Subcutaneous abdominal adipose tissue (tissue), 5 donors: ENCODE results near the gene TGFBRAP1.

ENCODE experiments used
- H3K27ac ChIP-seq: one replicate; pipeline ENCODE4 v1.7.0; 2013; ENCODE audit warnings: low read depth, mild to moderate bottlenecking, inconsistent platforms, low read length, moderate library complexity
- H3K27me3 ChIP-seq, 5 donors: one replicate each; pipeline ENCODE4 v1.7.0; 2013; ENCODE audit warnings: low read length in 5 of 5, inconsistent platforms in 1 of 5; ENCODE audit not compliant: control insufficient read depth in 5 of 5, insufficient read depth in 4 of 5
- H3K36me3 ChIP-seq, 5 donors: one replicate each; pipeline ENCODE4 v1.7.0; 2013; ENCODE audit warnings: low read length in 5 of 5; ENCODE audit not compliant: control insufficient read depth in 5 of 5, insufficient read depth in 5 of 5
- H3K4me1 ChIP-seq, 5 donors: one replicate each; pipeline ENCODE4 v1.7.0; 2013; ENCODE audit warnings: low read length in 5 of 5, mild to moderate bottlenecking in 3 of 5, moderate library complexity in 1 of 5; ENCODE audit not compliant: control insufficient read depth in 5 of 5, insufficient read depth in 5 of 5
- H3K4me3 ChIP-seq, 5 donors: one replicate each; pipeline ENCODE4 v1.7.0; 2013; ENCODE audit warnings: low read length in 5 of 5, low read depth in 1 of 5
- H3K9ac ChIP-seq, 5 donors: one replicate each; pipeline ENCODE4 v1.7.0; 2013; ENCODE audit warnings: low read length in 5 of 5, mild to moderate bottlenecking in 4 of 5, moderate library complexity in 3 of 5
- H3K9me3 ChIP-seq, 5 donors: one replicate each; pipeline ENCODE4 v1.7.0; 2013; ENCODE audit warnings: low read length in 5 of 5; ENCODE audit not compliant: control insufficient read depth in 5 of 5
- donor health status: healthy.
- donor health status: healthy.
- donor health status: healthy.
- donor health status: healthy.
- donor health status: healthy.

Gene TGFBRAP1

DNA sequence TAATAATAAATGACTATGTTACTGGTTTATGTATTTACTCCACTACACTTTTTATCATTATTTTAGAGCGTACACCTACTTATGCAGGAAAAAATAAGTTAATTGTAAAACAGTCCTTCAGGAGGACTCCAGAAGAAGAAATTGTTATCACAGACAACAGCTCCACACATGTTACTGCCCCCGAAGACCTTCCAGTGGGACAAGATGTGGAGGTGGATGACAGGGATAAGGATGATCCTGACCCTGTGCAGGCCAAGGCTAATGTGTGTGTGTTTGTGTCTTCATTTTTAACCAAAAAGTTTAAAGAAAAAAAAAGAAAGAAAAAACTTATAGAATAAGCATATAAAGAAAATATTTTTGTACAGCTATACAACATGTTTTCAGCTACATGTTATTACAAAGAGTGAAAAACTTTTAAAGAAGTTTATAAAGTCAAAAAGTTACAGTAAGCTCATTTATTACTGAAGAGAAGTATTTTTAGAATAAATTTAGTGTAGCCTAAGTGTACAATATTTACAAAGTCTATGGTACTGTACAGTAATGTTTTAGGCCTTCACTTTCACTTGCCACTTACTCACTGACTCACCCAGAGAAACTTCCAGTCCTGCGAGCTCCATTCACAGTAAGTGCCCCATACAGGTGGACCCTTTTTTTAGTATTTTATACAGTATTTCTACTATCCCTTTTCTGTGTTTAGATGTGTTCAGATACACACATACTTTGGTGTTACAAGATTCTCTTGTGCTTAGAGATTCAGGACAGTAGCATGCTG lies 7.5 kb downstream of the TGFBRAP1 start:
- Histone ChIP-seq H3K27ac (no peak overlapping the region), H3K4me1 (peaks cover 0 to 31% (median 9%) of the 10 kb centered on the region in 5 donors), H3K27me3 (no peaks in the 10 kb centered on the region), H3K9ac (no peak overlapping the region), H3K4me3 (no peak overlapping the region), H3K36me3 (peaks cover 0 to 7% (median 2%) of the 10 kb centered on the region in 5 donors), H3K9me3 (no peaks in the 10 kb centered on the region)

GRCh38 chr2:105320651-105321215 lies 8.8 kb downstream of the TGFBRAP1 start:
- Histone ChIP-seq H3K9me3 (no peaks in the 10 kb centered on the region), H3K27ac (no peak overlapping the region), H3K27me3 (no peaks in the 10 kb centered on the region), H3K9ac (no peak overlapping the region), H3K4me1 (peaks cover 0 to 29% (median 9%) of the 10 kb centered on the region in 5 donors), H3K4me3 (no peak overlapping the region), H3K36me3 (peaks cover 0 to 7% (median 2%) of the 10 kb centered on the region in 5 donors)

DNA sequence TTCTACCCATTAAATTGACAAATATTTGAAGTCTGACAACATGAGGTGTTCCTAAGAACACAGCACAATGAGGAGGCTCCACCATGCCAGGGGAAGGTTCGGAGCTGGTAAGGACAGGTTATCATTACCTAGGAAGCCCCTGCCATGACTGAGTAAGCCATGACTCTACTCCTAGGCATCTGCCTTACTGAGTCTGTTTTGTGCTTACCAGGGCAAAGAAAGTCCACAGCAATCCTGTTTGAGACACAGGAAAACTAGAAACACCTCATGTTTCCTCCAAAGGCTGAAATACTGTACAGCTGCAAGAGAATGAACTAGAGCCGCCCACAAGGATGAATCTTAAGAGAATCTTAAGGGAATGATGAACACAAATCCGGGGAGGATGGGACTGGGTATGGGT lies 11.6 kb downstream of the TGFBRAP1 start:
- no peak overlapping the region for H3K27ac ChIP-seq
- peaks cover 0 to 3% (median 2%) of the 10 kb centered on the region in 5 donors for H3K36me3 ChIP-seq
- H3K27me3 ChIP-seq, result no peaks in the 10 kb centered on the region
- no peaks in the 10 kb centered on the region for H3K9me3 ChIP-seq
- H3K4me3 ChIP-seq, result no peak overlapping the region
- H3K9ac ChIP-seq, result no peak overlapping the region
- H3K4me1 ChIP-seq, result peaks cover 0 to 2% (median 0%) of the 10 kb centered on the region in 5 donors

DNA sequence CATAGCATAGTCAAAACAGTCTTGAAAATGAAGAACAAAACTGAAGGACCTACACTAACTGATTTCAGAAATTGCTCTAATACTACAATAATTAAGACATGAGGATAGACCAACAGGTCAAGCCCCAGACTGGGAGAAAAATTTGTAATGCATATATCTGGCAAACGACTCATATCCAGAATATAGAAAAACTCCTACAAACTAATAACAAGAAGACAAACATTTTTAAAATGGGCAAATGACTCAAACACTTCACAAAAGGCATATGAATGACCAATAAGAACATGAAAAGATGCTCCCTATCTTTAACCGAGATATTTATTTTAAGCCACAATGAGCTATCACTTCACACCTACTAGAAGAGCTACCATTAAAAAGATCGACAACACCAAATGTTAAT lies 14.2 kb downstream of the TGFBRAP1 start:
- no peaks in the 10 kb centered on the region for H3K4me1 ChIP-seq
- H3K9ac ChIP-seq, result no peak overlapping the region

GRCh38 chr2:105313877-105314276 lies 15.7 kb downstream of the TGFBRAP1 start:
- peaks cover 0 to 1% (median 0%) of the 10 kb centered on the region in 5 donors for H3K36me3 ChIP-seq
- peaks cover 0 to 7% (median 3%) of the 10 kb centered on the region in 5 donors for H3K4me1 ChIP-seq
- no peak overlapping the region for H3K27ac ChIP-seq
- no peak overlapping the region for H3K4me3 ChIP-seq
- H3K9me3 ChIP-seq, result no peaks in the 10 kb centered on the region
- H3K27me3 ChIP-seq, result no peaks in the 10 kb centered on the region
- H3K9ac ChIP-seq, result no peak overlapping the region

More for the DNA sequence above, 14.2 kb downstream of the TGFBRAP1 start:
- no peak overlapping the region for H3K27ac ChIP-seq
- H3K27me3 ChIP-seq, result no peaks in the 10 kb centered on the region
- H3K4me3 ChIP-seq, result no peak overlapping the region
- no peaks in the 10 kb centered on the region for H3K36me3 ChIP-seq
- no peaks in the 10 kb centered on the region for H3K9me3 ChIP-seq

GRCh38 chr2:105309147-105309545 lies 20.4 kb downstream of the TGFBRAP1 start:
- Histone ChIP-seq H3K9me3 (no peaks in the 10 kb centered on the region), H3K27ac (no peak overlapping the region), H3K4me3 (no peak overlapping the region), H3K4me1 (peaks cover 0 to 8% (median 3%) of the 10 kb centered on the region in 5 donors), H3K36me3 (peaks cover 0 to 30% (median 22%) of the 10 kb centered on the region in 5 donors), H3K9ac (no peak overlapping the region), H3K27me3 (no peaks in the 10 kb centered on the region)

- Histone ChIP-seq H3K27ac (no peak overlapping the region), H3K4me1 (peaks cover 0 to 8% (median 3%) of the 10 kb centered on the region in 5 donors), H3K4me3 (no peak overlapping the region), H3K36me3 (peaks cover 0 to 30% (median 22%) of the 10 kb centered on the region in 5 donors), H3K9ac (no peak overlapping the region), H3K27me3 (no peaks in the 10 kb centered on the region), H3K9me3 (no peaks in the 10 kb centered on the region)
These were observed 21.0 kb downstream of the TGFBRAP1 start for GRCh38 chr2:105308382-105309146.

DNA sequence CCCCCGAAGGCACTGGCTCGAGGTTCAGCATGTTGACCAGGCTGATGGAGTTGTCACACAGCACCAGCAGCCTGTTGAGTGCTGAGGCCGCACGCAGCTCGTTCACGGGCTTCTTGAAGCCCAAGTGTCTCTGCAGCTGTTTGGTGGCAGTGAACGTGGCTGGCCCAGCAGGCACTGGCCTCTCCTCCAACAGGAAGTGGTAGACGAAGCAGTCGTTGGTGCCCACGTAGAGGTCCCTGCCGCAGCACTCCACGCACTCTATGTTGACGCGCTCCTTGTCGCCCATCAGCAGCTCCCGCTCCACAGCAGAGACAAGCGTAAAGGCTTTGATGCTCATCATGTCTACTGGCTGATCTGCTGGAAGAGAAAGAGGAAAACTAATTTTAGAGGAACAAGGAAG lies 21.6 kb downstream of the TGFBRAP1 start:
- Histone ChIP-seq H3K36me3 (peaks cover 0 to 30% (median 22%) of the 10 kb centered on the region in 5 donors), H3K27me3 (no peaks in the 10 kb centered on the region), H3K4me3 (no peak overlapping the region), H3K9ac (no peak overlapping the region), H3K9me3 (no peaks in the 10 kb centered on the region), H3K27ac (no peak overlapping the region), H3K4me1 (peaks cover 0 to 8% (median 3%) of the 10 kb centered on the region in 5 donors)

DNA sequence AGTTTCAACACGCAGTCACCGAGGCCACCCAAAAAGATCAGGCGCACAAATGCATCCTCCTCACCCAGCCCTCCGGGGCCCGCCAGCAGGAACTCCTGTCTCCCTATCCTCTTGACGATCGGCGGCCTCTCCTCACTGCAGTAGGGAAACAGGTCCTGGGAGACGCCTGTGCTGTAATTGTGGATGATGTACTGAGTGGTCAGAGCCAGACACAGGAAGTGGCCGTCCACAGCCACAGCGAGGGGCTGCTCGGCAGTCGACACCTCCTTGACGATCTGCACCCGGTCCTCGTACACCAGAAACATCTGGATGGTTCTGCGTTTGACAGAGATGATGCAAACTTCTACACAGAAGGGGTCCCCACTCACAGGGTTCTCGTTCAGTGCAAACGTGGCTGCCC lies 22.0 kb downstream of the TGFBRAP1 start:
- H3K4me1 ChIP-seq, result peaks cover 0 to 8% (median 3%) of the 10 kb centered on the region in 5 donors
- no peak overlapping the region for H3K4me3 ChIP-seq
- no peak overlapping the region for H3K27ac ChIP-seq
- H3K36me3 ChIP-seq, result peaks cover 0 to 30% (median 22%) of the 10 kb centered on the region in 5 donors
- no peaks in the 10 kb centered on the region for H3K27me3 ChIP-seq
- no peak overlapping the region for H3K9ac ChIP-seq
- no peaks in the 10 kb centered on the region for H3K9me3 ChIP-seq

- H3K9ac ChIP-seq, result no peak overlapping the region
- no peak overlapping the region for H3K27ac ChIP-seq
- H3K4me3 ChIP-seq, result no peak overlapping the region
- H3K9me3 ChIP-seq, result no peaks in the 10 kb centered on the region
- peaks cover 0 to 8% (median 3%) of the 10 kb centered on the region in 5 donors for H3K4me1 ChIP-seq
- no peaks in the 10 kb centered on the region for H3K27me3 ChIP-seq
- H3K36me3 ChIP-seq, result peaks cover 0 to 30% (median 22%) of the 10 kb centered on the region in 5 donors
These were observed 22.4 kb downstream of the TGFBRAP1 start for GRCh38 chr2:105307146-105307545.
